ENCODE results near the gene MDM1. TPM values are rescaled to one million over a fixed set of nuclear protein-coding genes. Genes with fewer than 3 reads are reported as not detected.
A peak's percentile ranks its signal among the peaks of the same experiment; 100 is the strongest.

Gene MDM1
- total and polyA plus RNA-seq, 7 donors = 4.2 to 113 (median 73.3) TPM

DNA sequence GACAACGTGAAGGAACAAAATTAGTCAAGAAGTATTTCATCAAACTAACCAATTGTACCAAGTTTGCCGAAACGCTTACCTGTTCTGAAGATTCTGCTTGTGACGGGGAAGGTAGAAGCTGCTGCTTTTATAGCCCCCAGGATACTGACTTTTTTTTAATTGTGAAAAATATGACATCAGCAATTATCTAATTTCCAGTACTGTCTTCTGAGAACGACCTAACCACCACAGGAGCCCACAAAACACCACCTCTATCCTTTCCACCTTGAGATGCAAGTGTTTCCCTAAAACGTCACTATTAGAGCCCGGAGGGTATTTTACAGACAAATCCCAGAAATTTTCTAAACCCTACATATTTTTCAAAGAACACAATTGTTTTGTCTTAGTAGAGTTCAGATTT, 78.7 kb downstream of the MDM1 start, which contains the start of gene IL22:
TSS of gene IL22 (minus strand) at position 101 of the 400 bp plus-strand sequence. CDS start 156 bp downstream, outside the sequence.
- H3K27ac ChIP-seq = no peak within 1 kb of the TSS
- WGBS, 2 donors = 87 to 91% methylated on average over 7 of the region's 7 CpGs
- H3K4me3 ChIP-seq = no peak within 1 kb of the TSS
- intact Hi-C loops (cut with DNase I) = no loop called here
- H3K9me3 ChIP-seq = no peaks in the 10 kb centered on the region
- no peaks in the 10 kb centered on the region for H3K27me3 ChIP-seq
- TF ChIP-seq EP300 (IDR thresholded peaks at IDR 0.05) = no peak
- no peak for TF ChIP-seq POLR2AphosphoS5 (IDR thresholded peaks at IDR 0.05)
- TF ChIP-seq, protein P1, sequence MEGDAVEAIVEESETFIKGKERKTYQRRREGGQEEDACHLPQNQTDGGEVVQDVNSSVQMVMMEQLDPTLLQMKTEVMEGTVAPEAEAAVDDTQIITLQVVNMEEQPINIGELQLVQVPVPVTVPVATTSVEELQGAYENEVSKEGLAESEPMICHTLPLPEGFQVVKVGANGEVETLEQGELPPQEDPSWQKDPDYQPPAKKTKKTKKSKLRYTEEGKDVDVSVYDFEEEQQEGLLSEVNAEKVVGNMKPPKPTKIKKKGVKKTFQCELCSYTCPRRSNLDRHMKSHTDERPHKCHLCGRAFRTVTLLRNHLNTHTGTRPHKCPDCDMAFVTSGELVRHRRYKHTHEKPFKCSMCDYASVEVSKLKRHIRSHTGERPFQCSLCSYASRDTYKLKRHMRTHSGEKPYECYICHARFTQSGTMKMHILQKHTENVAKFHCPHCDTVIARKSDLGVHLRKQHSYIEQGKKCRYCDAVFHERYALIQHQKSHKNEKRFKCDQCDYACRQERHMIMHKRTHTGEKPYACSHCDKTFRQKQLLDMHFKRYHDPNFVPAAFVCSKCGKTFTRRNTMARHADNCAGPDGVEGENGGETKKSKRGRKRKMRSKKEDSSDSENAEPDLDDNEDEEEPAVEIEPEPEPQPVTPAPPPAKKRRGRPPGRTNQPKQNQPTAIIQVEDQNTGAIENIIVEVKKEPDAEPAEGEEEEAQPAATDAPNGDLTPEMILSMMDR (IDR thresholded peaks at IDR 0.05) = no peak
- TF ChIP-seq POLR2A (IDR thresholded peaks at IDR 0.05) = no peak
- DNase-seq = no peak
- H3K4me1 ChIP-seq = no peaks in the 10 kb centered on the region
- no peaks in the 10 kb centered on the region for H3K36me3 ChIP-seq

GRCh38 chr12:68252077-68252476, 80.1 kb downstream of the MDM1 start:
- peaks cover 0 to 5% (median 1%) of the 10 kb centered on the region in 4 donors for H3K4me1 ChIP-seq
- TF ChIP-seq, protein P1 (IDR thresholded peaks at IDR 0.05) = no peak
- TF ChIP-seq POLR2AphosphoS5 (IDR thresholded peaks at IDR 0.05) (no peak), POLR2A (IDR thresholded peaks at IDR 0.05) (no peak), EP300 (IDR thresholded peaks at IDR 0.05) (no peak)
- no peak overlapping the region for H3K4me3 ChIP-seq
- DNase-seq = no peak
- intact Hi-C loops (cut with DNase I) = no loop called here
- WGBS, 2 donors = 93% methylated on average over 5 of the region's 5 CpGs
- H3K27me3 ChIP-seq = no peaks in the 10 kb centered on the region
- H3K36me3 ChIP-seq = no peaks in the 10 kb centered on the region
- no peaks in the 10 kb centered on the region for H3K9me3 ChIP-seq
- no peak overlapping the region for H3K27ac ChIP-seq

GRCh38 chr12:68250454-68250853, 81.7 kb downstream of the MDM1 start:
- H3K36me3 ChIP-seq = no peaks in the 10 kb centered on the region
- DNase-seq = no peak
- intact Hi-C loops (cut with DNase I) = no loop called here
- 82 to 84% methylated on average over 3 of the region's 3 CpGs for WGBS, 2 donors
- TF ChIP-seq EP300 (IDR thresholded peaks at IDR 0.05) (no peak), POLR2AphosphoS5 (IDR thresholded peaks at IDR 0.05) (no peak), POLR2A (IDR thresholded peaks at IDR 0.05) (no peak)
- TF ChIP-seq, protein P1 (IDR thresholded peaks at IDR 0.05) = no peak
- no peak overlapping the region for H3K4me3 ChIP-seq
- H3K4me1 ChIP-seq = peaks cover 0 to 18% (median 16%) of the 10 kb centered on the region in 4 donors
- H3K9me3 ChIP-seq = no peaks in the 10 kb centered on the region
- H3K27me3 ChIP-seq = no peaks in the 10 kb centered on the region
- no peak overlapping the region for H3K27ac ChIP-seq

- Histone ChIP-seq H3K27ac (peak overlapping the region in 1 of 4 donors; percentile 81), H3K4me1 (peaks cover 0 to 30% (median 26%) of the 10 kb centered on the region in 4 donors), H3K36me3 (no peaks in the 10 kb centered on the region), H3K9me3 (no peaks in the 10 kb centered on the region), H3K4me3 (no peak overlapping the region), H3K27me3 (no peaks in the 10 kb centered on the region)
- no peak for DNase-seq
- TF ChIP-seq EP300 (IDR thresholded peaks at IDR 0.05) (no peak), POLR2A (IDR thresholded peaks at IDR 0.05) (no peak), POLR2AphosphoS5 (IDR thresholded peaks at IDR 0.05) (no peak)
- TF ChIP-seq, protein P1 (IDR thresholded peaks at IDR 0.05) = no peak
- intact Hi-C loops (cut with DNase I) = no loop called here
These were observed 84.4 kb downstream of the MDM1 start for GRCh38 chr12:68247785-68248184.

DNA sequence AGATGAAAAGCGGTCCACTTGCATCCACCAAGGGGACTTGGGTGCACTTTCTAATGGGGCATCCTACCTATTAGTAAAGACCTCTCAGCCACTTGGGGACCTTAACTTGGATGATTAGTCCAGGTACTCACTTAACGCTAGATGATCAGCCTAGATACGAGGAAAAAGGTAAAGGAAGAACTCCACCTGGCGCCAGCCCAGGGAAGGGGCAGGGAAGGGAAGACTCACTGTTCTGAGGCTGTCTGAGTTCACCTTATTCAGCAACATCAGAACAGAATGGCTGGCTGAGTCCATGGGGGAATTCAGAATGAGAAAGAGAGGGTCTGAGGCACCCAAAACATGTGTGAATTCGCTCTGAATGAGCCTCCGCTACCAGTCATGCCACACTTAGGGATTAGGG, 85.8 kb downstream of the MDM1 start:
- H3K4me1 ChIP-seq = peaks cover 0 to 34% (median 27%) of the 10 kb centered on the region in 4 donors
- H3K4me3 ChIP-seq = peak overlapping the region in 3 of 4 donors; percentile 38 to 49 (median 45)
- DNase-seq = no peak
- no peaks in the 10 kb centered on the region for H3K36me3 ChIP-seq
- H3K27ac ChIP-seq = peak overlapping the region in 3 of 4 donors; percentile 80 to 89 (median 81)
- no peak for TF ChIP-seq POLR2AphosphoS5 (IDR thresholded peaks at IDR 0.05)
- no peak for TF ChIP-seq EP300 (IDR thresholded peaks at IDR 0.05)
- no peak for TF ChIP-seq POLR2A (IDR thresholded peaks at IDR 0.05)
- TF ChIP-seq, protein P1 (IDR thresholded peaks at IDR 0.05) = no peak
- no peaks in the 10 kb centered on the region for H3K9me3 ChIP-seq
- 91 to 94% methylated on average over 6 of the region's 6 CpGs for WGBS, 2 donors
- H3K27me3 ChIP-seq = no peaks in the 10 kb centered on the region
- intact Hi-C loops (cut with DNase I) = no loop called here
